ENCODE data around the gene HAUS5.

GRCh38 chr19:35595928-35596327 is 16.6 kb upstream of the HAUS5 start:
- TF ChIP-seq CTCF (IDR thresholded peaks at IDR 0.05) (no peak), POLR2A (IDR thresholded peaks at IDR 0.05) (no peak)
